ENCODE data around the gene IQSEC3.
A peak's percentile ranks its signal among the peaks of the same experiment; 100 is the strongest.
"Not testable (repeated sequence)": the region's sequence is repeated elsewhere in the genome, so short reads cannot be mapped to it uniquely, and the experiment has no call there.

Gene IQSEC3

GRCh38 chr12:214003-214741, 147.6 kb downstream of the IQSEC3 start, which contains the start of gene SLC6A12:
TSS of gene SLC6A12 (minus strand) at chr12:214157. CDS start at chr12:209986, 4,171 bp downstream.
- DNase-seq (ENCODE audit: low read depth in 2 of 2) = no peak
- H3K4me3 ChIP-seq (replicated peaks in 1 of 2; ENCODE audit: low read depth in 2 of 2, low read length in 2 of 2) = no peak within 1 kb of the TSS
- TF ChIP-seq CTCF (IDR thresholded peaks at IDR 0.05; ENCODE audit: low read depth, low read length) = no peak

- TF ChIP-seq CTCF (IDR thresholded peaks at IDR 0.05; ENCODE audit: low read depth, low read length) = no peak
- no peak overlapping the region for H3K4me3 ChIP-seq (replicated peaks in 1 of 2; ENCODE audit: low read depth in 2 of 2, low read length in 2 of 2)
- DNase-seq (ENCODE audit: low read depth in 2 of 2) = no peak
These were observed 148.5 kb downstream of the IQSEC3 start for GRCh38 chr12:215116-215515.

DNA sequence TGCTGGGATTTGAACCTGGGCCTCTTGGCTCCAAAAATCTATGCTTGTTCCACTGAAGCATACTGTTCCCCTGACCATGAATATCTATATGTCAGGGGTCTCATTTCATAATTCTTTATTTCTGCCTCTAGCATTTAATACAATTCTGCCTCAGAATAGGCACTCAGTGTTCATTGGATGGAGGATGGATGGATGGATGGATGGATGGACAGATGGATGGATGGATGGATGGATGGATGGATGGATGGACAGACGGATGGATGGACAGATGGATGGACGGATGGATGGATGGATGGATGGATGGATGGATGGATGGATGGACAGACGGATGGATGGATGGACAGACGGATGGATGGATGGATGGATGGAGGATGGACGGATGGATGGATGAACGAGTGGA, 150.5 kb downstream of the IQSEC3 start:
- not testable (repeated sequence) for H3K4me3 ChIP-seq (replicated peaks in 1 of 2; ENCODE audit: low read depth in 2 of 2, low read length in 2 of 2); DNase-seq (ENCODE audit: low read depth in 2 of 2)

DNA sequence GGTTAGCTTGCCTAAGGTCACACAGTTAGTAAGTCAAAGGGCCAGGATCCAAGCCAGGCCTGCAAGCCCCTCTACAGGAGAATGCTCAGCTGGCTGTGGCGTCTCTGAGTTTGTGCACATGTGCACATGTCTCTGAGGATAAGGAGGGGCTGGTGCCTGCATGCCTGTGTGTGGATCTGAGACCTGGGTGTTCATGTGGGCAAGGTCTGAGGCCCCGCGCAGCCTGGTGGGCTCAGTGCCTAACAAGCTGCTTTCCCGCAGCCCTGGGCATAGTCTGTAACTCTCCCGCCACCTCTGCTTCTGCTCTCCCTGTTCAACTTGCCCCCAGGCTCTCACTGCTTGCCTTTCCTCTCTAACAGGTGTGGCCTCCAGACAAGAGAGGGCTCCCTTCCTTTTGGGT, 151.7 kb downstream of the IQSEC3 start:
- no peak for TF ChIP-seq CTCF (IDR thresholded peaks at IDR 0.05; ENCODE audit: low read depth, low read length)
- H3K4me3 ChIP-seq (replicated peaks in 1 of 2; ENCODE audit: low read depth in 2 of 2, low read length in 2 of 2) = no peak overlapping the region
- DNase-seq (ENCODE audit: low read depth in 2 of 2) = no peak

GRCh38 chr12:218728-219590, 152.4 kb downstream of the IQSEC3 start:
- no peak for TF ChIP-seq CTCF (IDR thresholded peaks at IDR 0.05; ENCODE audit: low read depth, low read length)
- DNase-seq (ENCODE audit: low read depth in 2 of 2) = no peak
- no peak overlapping the region for H3K4me3 ChIP-seq (replicated peaks in 1 of 2; ENCODE audit: low read depth in 2 of 2, low read length in 2 of 2)

GRCh38 chr12:219891-220352, 153.4 kb downstream of the IQSEC3 start:
- no peak overlapping the region for H3K4me3 ChIP-seq (replicated peaks in 1 of 2; ENCODE audit: low read depth in 2 of 2, low read length in 2 of 2)
- TF ChIP-seq CTCF (IDR thresholded peaks at IDR 0.05; ENCODE audit: low read depth, low read length) = peak; percentile 78
- peak; percentile 28 to 62 for DNase-seq (ENCODE audit: low read depth in 2 of 2)

- no peak for TF ChIP-seq CTCF (IDR thresholded peaks at IDR 0.05; ENCODE audit: low read depth, low read length)
- no peak for DNase-seq (ENCODE audit: low read depth in 2 of 2)
- no peak overlapping the region for H3K4me3 ChIP-seq (replicated peaks in 1 of 2; ENCODE audit: low read depth in 2 of 2, low read length in 2 of 2)
These were observed 153.9 kb downstream of the IQSEC3 start for GRCh38 chr12:220491-220890.

Measured in cardiac fibroblast (primary cell).